RPMI7951 (cell line): ENCODE measurements around the gene KDM4B. TPM values are rescaled to one million over a fixed set of nuclear protein-coding genes. Genes with fewer than 3 reads are reported as not detected.
A peak's percentile ranks its signal among the peaks of the same experiment; 100 is the strongest.

ENCODE experiments used
- DNase-seq: peaks from one replicate; pipeline ENCODE4 v3.0.0-alpha.2; 2012; ENCODE audit warnings: low read depth
- total RNA-seq: library from RNA; depleted of rRNA; stranded (reverse); fragments of >200 nt; shearing (Covaris generic); gene quantifications from 2 replicates; pipeline ENCODE4 v1.2.3, GENCODE V29; 2014

KDM4B gene
- total RNA-seq, 1 experiment from 2014 or later, result 6.2 TPM

GRCh38 chr19:5012688-5013457 is 44.0 kb downstream of the KDM4B start:
- no peak for DNase-seq

- no peak for DNase-seq
Measured at GRCh38 chr19:5013761-5014160, 44.8 kb downstream of the KDM4B start.

GRCh38 chr19:5014941-5015340 is 46.0 kb downstream of the KDM4B start:
- DNase-seq, result no peak

- no peak for DNase-seq
Measured at GRCh38 chr19:5016268-5016667, 47.4 kb downstream of the KDM4B start.

- DNase-seq, result no peak
Measured at GRCh38 chr19:5016781-5017180, 47.9 kb downstream of the KDM4B start.

- peak; percentile 9 for DNase-seq
Measured at GRCh38 chr19:5017235-5017634, 48.3 kb downstream of the KDM4B start.

GRCh38 chr19:5018224-5019015 is 49.5 kb downstream of the KDM4B start:
- peak; percentile 63 for DNase-seq

GRCh38 chr19:5020368-5020767 is 51.5 kb downstream of the KDM4B start:
- DNase-seq, result no peak

GRCh38 chr19:5021046-5021445 is 52.1 kb downstream of the KDM4B start:
- no peak for DNase-seq

GRCh38 chr19:5022066-5022860 is 53.4 kb downstream of the KDM4B start:
- DNase-seq, result no peak

GRCh38 chr19:5023128-5023571 is 54.2 kb downstream of the KDM4B start:
- no peak for DNase-seq

- DNase-seq, result no peak
Measured at GRCh38 chr19:5024282-5024681, 55.4 kb downstream of the KDM4B start.

- DNase-seq, result no peak
Measured at GRCh38 chr19:5025027-5025426, 56.1 kb downstream of the KDM4B start.

- no peak for DNase-seq
Measured at GRCh38 chr19:5026706-5027273, 57.9 kb downstream of the KDM4B start.

- DNase-seq, result no peak
Measured at GRCh38 chr19:5028229-5028886, 59.4 kb downstream of the KDM4B start.

GRCh38 chr19:5029596-5029995 is 60.7 kb downstream of the KDM4B start:
- DNase-seq, result peak; percentile 35

- no peak for DNase-seq
Measured at GRCh38 chr19:5030136-5030820, 61.4 kb downstream of the KDM4B start.

- no peak for DNase-seq
Measured at GRCh38 chr19:5030822-5031221, 61.9 kb downstream of the KDM4B start.

- DNase-seq, result peak; percentile 68
Measured at GRCh38 chr19:5031231-5032100, 62.6 kb downstream of the KDM4B start.
